HCT116 (cell line): ENCODE results near the gene CKAP2L. TPM values are rescaled to one million over a fixed set of nuclear protein-coding genes. Genes with fewer than 3 reads are reported as not detected.
"Not testable (repeated sequence)": the region's sequence is repeated elsewhere in the genome, so short reads cannot be mapped to it uniquely, and the experiment has no call there.

Experiments used
- ATAC-seq: fragments of 200-7000 bp; cut with Tn5 transposase; 2 replicates; pipeline ENCODE4 v1.9.1; 2020; ENCODE audit warnings: mild to moderate bottlenecking, moderate library complexity
- BruUV-seq: library from RNA; stranded (reverse); fragments of 400-500 nt; replicated peaks from 2 replicates; lab custom pipeline; 2021; lab: Mats Ljungman, UMichigan
- CTCF ChIA-PET: fragments of 300-600 bp; sonication (Branson Sonifier 250); formaldehyde crosslinking; loops from one replicate; lab custom pipeline; 2021; ENCODE audit warnings: antibody characterized with exemption; lab: Charles Lee
- POLR2A ChIA-PET: fragments of 300-600, 350-600 bp; sonication (Branson Sonifier 250); formaldehyde crosslinking; loops from one replicate; lab custom pipeline; 2021; ENCODE audit warnings: antibody characterized with exemption; lab: Charles Lee
- RAD21 ChIA-PET, 2 experiments: fragments of 300-600 bp; sonication (Branson Sonifier 250); formaldehyde crosslinking; loops; one replicate each; lab custom pipeline; 2023; ENCODE audit warnings: low total read pairs in 2 of 2; ENCODE audit not compliant: uncharacterized antibody in 2 of 2, unreplicated experiment in 2 of 2, low non-redundant PET in 1 of 2; lab: Charles Lee
- DNase-seq: peaks from one replicate; pipeline ENCODE4 v3.0.0-alpha.2; 2010; ENCODE audit warnings: low read depth, low spot score
- H2AFZ ChIP-seq: fragments of 200-600 bp; shearing (Covaris generic), sonication (generic); 2 replicates; pipeline ENCODE4 v1.6.1; 2017; ENCODE audit warnings: low read depth, mixed run types, mixed read lengths, antibody characterized with exemption, low read length; ENCODE audit not compliant: poor library complexity, severe bottlenecking
- H3K27ac ChIP-seq: 2 replicates; pipeline ENCODE4 v1.5.1; 2012; ENCODE audit warnings: low read depth, low read length
- H3K27me3 ChIP-seq: fragments of 200-600 bp; sonication (generic); 2 replicates; pipeline ENCODE4 v1.6.1; 2016; ENCODE audit warnings: mixed run types, low read length, mixed read lengths; ENCODE audit not compliant: insufficient read depth
- H3K36me3 ChIP-seq, 2 experiments: fragments of 200-500 bp in 1 of 2; fragments of 200-600 bp in 1 of 2; sonication (Bioruptor generic) in 1 of 2; sonication (generic) in 1 of 2; 2 replicates each; pipeline versions ENCODE4 v1.5.1 to v1.6.1; 2014 to 2016; ENCODE audit warnings: low read length in 2 of 2, inconsistent platforms in 1 of 2, mixed read lengths in 1 of 2, mixed run types in 1 of 2; ENCODE audit not compliant: insufficient read depth in 2 of 2, control insufficient read depth in 1 of 2
- H3K4me1 ChIP-seq, 2 experiments: fragments of 200-600 bp in 1 of 2; sonication (generic) in 1 of 2; 2 replicates each; pipeline versions ENCODE4 v1.5.1 to v1.6.1; 2012 to 2017; ENCODE audit warnings: low read length in 2 of 2, inconsistent platforms in 1 of 2, mild to moderate bottlenecking in 1 of 2, mixed read lengths in 1 of 2, mixed run types in 1 of 2, moderate library complexity in 1 of 2; ENCODE audit not compliant: insufficient read depth in 2 of 2, control insufficient read depth in 1 of 2
- H3K4me2 ChIP-seq: fragments of 200-600 bp; sonication (generic); 2 replicates; pipeline ENCODE4 v1.6.1; 2017; ENCODE audit warnings: mixed run types, low read length, mixed read lengths
- H3K4me3 ChIP-seq, 2 experiments: fragments of 200-600 bp in 1 of 2; sonication (generic) in 1 of 2; replicated peaks in 1 of 2; 2 replicates each; pipeline ENCODE4 v1.5.1; 2011 to 2016; ENCODE audit warnings: low read length in 2 of 2, control low read depth in 1 of 2, low read depth in 1 of 2, mild to moderate bottlenecking in 1 of 2, mixed read lengths in 1 of 2, mixed run types in 1 of 2
- H3K79me2 ChIP-seq: fragments of 200-600 bp; sonication (generic); 2 replicates; pipeline ENCODE4 v1.6.1; 2017; ENCODE audit warnings: mild to moderate bottlenecking, mixed run types, low read length, moderate library complexity, mixed read lengths; ENCODE audit not compliant: insufficient read depth
- H3K9ac ChIP-seq: fragments of 200-600 bp; sonication (generic); 2 replicates; pipeline ENCODE4 v1.6.1; 2016; ENCODE audit warnings: low read length, mixed read lengths
- H3K9me2 ChIP-seq: fragments of 200-600 bp; sonication (generic), shearing (Covaris generic); 2 replicates; pipeline ENCODE4 v1.6.1; 2017; ENCODE audit warnings: mixed run types, mild to moderate bottlenecking, moderate library complexity; ENCODE audit not compliant: insufficient read depth
- H3K9me3 ChIP-seq, 2 experiments: fragments of 200-500 bp in 1 of 2; fragments of 200-600 bp in 1 of 2; sonication (Bioruptor generic) in 1 of 2; sonication (generic) in 1 of 2; 2 replicates each; pipeline ENCODE4 v1.6.1; 2014 to 2017; ENCODE audit warnings: low read length in 2 of 2, mixed read lengths in 2 of 2, inconsistent platforms in 1 of 2, low read depth in 1 of 2, mild to moderate bottlenecking in 1 of 2, mixed run types in 1 of 2, moderate library complexity in 1 of 2; ENCODE audit not compliant: control insufficient read depth in 1 of 2, insufficient read depth in 1 of 2
- H4K20me1 ChIP-seq: fragments of 200-600 bp; sonication (generic), shearing (Covaris generic); 2 replicates; pipeline ENCODE4 v1.6.1; 2017; ENCODE audit warnings: mixed run types, mild to moderate bottlenecking, moderate library complexity; ENCODE audit not compliant: insufficient read depth
- CBX3 ChIP-seq: IDR thresholded peaks from 2 replicates; pipeline ENCODE4 v1.6.1; 2012; ENCODE audit warnings: low read depth
- CEBPB ChIP-seq: IDR thresholded peaks from 2 replicates; pipeline ENCODE4 v1.6.1; 2012; ENCODE audit warnings: low read depth
- EZH2phosphoT487 ChIP-seq: fragments of 200-600 bp; IDR thresholded peaks from 2 replicates; pipeline ENCODE4 v1.6.1; 2018; ENCODE audit warnings: antibody characterized with exemption, borderline replicate concordance
- FOSL1 ChIP-seq: IDR thresholded peaks from 2 replicates; pipeline ENCODE4 v1.6.1; 2012; ENCODE audit warnings: low read depth
- JUND ChIP-seq: IDR thresholded peaks from 2 replicates; pipeline ENCODE4 v1.6.1; 2012
- POLR2A ChIP-seq: IDR thresholded peaks from 2 replicates; pipeline ENCODE4 v1.7.0; 2011; ENCODE audit warnings: borderline replicate concordance; ENCODE audit not compliant: insufficient read depth, insufficient read length; ENCODE audit errors: extremely low read depth
- SRF ChIP-seq: IDR thresholded peaks from 2 replicates; pipeline ENCODE4 v1.6.1; 2012; ENCODE audit warnings: low read depth
- YY1 ChIP-seq: IDR thresholded peaks from 2 replicates; pipeline ENCODE4 v1.6.1; 2011; ENCODE audit warnings: low read length, low read depth, moderate library complexity, mild to moderate bottlenecking; ENCODE audit not compliant: insufficient replicate concordance; ENCODE audit errors: extremely low read depth
- ZFX ChIP-seq: fragments of 450-650 bp; IDR thresholded peaks from 2 replicates; pipeline ENCODE4 v1.6.1; 2017
- ZNF274 ChIP-seq: fragments of 200-500 bp; sonication (Bioruptor generic); IDR thresholded peaks from 2 replicates; pipeline ENCODE4 v1.6.1; 2014; ENCODE audit warnings: mild to moderate bottlenecking, low read depth, low read length, inconsistent platforms
- intact Hi-C: fragments of 100-400 bp; cut with micrococcal nuclease; formaldehyde crosslinking; loops from 2 replicates; pipeline ENCODE4 v1.10.0; 2022
- total RNA-seq: library from RNA; stranded (reverse); gene quantifications from one replicate; pipeline ENCODE4 v1.2.1, GENCODE V29; 2021; ENCODE audit not compliant: unreplicated experiment
- TF ChIP-seq, protein P1 (sequence below), 3 experiments: fragments of 200-600 bp in 1 of 3; sonication (generic) in 1 of 3; IDR thresholded peaks in 2 of 3; conservative IDR thresholded peaks in 1 of 3; 2 replicates each; pipeline ENCODE4 v1.5.1; 2012 to 2017; ENCODE audit warnings: low read depth in 2 of 3, low read length in 2 of 3, antibody characterized with exemption in 1 of 3, borderline replicate concordance in 1 of 3, control low read depth in 1 of 3, mild to moderate bottlenecking in 1 of 3, mixed read lengths in 1 of 3, mixed run types in 1 of 3, moderate library complexity in 1 of 3; ENCODE audit not compliant: insufficient read depth in 1 of 3
- TF ChIP-seq, protein P2 (sequence below): IDR thresholded peaks from 2 replicates; pipeline ENCODE4 v1.6.1; 2012; ENCODE audit warnings: low read depth
- TF ChIP-seq, protein P3 (sequence below): IDR thresholded peaks from 2 replicates; pipeline ENCODE4 v1.6.1; 2012

The CKAP2L gene
- total RNA-seq, 1 experiment from 2014 or later = 27.5 TPM

DNA sequence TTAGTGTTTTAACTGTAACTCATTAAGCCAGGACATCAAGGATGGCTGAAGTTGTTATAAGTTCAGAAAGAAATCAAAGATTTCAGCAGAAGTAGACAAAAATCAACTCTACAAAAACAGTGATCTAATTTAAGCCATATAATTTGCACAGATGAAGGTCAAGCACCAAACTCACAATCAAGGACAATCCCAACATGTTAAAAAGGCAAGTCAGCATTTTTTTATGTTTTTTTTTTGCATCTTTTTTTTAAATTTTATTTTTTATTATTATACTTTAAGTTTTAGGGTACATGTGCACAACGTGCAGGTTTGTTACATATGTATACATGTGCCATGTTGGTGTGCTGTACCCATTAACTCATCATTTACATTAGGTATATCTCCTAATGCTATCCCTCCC is 48.3 kb downstream of the CKAP2L start:
- CTCF ChIA-PET = interaction anchor here (1.6 kb wide), 1 partner anchor 10 kb away, joined by 7 read pairs; no protein-coding TSS in a partner anchor
- DNase-seq, H3K36me3 ChIP-seq, H3K9ac ChIP-seq, RAD21 ChIA-PET, BruUV-seq, H3K9me2 ChIP-seq, ATAC-seq, H3K79me2 ChIP-seq, H3K27ac ChIP-seq, H3K27me3 ChIP-seq, H3K4me2 ChIP-seq, intact Hi-C loops, H4K20me1 ChIP-seq, H3K4me3 ChIP-seq, POLR2A ChIA-PET, H3K9me3 ChIP-seq: not testable (repeated sequence)
- peaks cover 11 to 32% of the 10 kb centered on the region in 2 experiments for H3K4me1 ChIP-seq
- peak overlapping the region; percentile 50 for H2AFZ ChIP-seq

DNA sequence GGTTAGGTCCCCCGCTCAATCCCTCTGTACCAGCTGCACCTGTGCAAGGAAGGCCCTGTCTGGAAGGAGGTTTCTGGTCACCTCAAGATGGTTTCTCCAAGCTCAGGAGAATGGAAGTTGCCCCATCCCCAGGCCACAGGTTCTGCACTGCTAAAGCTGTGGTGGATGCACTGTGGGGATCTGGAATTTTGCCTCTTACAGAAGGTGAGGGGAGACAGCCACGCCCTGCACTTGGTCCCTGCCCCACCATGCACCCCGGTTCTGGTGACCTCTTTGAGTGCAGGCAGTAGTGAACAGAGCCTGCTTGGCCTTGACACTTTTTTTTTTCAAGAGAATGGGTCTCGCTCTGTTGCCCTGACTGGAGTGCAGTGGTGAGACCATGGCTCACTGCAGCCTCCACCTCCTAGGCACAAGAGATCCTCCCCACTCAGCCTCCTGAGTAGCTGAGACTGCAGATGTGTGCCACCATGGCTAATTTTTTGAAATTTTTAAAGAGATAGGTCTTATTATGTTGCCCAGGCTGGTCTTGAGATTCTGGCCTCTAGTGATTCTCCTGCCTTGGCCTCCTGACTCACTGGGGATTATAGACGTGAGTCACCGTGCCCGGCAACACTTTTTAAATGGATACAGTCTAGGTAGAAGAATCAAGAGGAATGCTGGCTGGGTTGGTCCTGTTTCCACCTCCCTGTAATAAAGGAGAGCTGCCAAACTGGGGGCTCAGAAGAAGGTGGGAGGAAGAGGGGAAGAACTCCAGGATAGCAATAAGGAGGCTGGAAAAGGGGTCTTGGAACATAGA is 49.4 kb downstream of the CKAP2L start:
- H4K20me1 ChIP-seq = no peaks in the 10 kb centered on the region
- H3K27ac ChIP-seq = no peak overlapping the region
- no peak overlapping the region for H3K9ac ChIP-seq
- peak; percentile 55 for DNase-seq
- intact Hi-C loops = no loop called here
- no peaks in the 10 kb centered on the region for H3K27me3 ChIP-seq
- H3K9me3 ChIP-seq = no peaks in the 10 kb centered on the region
- H2AFZ ChIP-seq = peak overlapping the region; percentile 50
- peak overlapping the region; percentile 62 for H3K4me2 ChIP-seq
- RAD21 ChIA-PET = no interaction called here
- TF ChIP-seq JUND (peak; percentile 74), POLR2A (no peak), YY1 (peak; percentile 41), SRF (no peak), FOSL1 (peak; percentile 84), CBX3 (peak; percentile 73), ZFX (no peak), EZH2phosphoT487 (no peak), CEBPB (no peak), ZNF274 (no peak)
- TF ChIP-seq, protein P1, sequence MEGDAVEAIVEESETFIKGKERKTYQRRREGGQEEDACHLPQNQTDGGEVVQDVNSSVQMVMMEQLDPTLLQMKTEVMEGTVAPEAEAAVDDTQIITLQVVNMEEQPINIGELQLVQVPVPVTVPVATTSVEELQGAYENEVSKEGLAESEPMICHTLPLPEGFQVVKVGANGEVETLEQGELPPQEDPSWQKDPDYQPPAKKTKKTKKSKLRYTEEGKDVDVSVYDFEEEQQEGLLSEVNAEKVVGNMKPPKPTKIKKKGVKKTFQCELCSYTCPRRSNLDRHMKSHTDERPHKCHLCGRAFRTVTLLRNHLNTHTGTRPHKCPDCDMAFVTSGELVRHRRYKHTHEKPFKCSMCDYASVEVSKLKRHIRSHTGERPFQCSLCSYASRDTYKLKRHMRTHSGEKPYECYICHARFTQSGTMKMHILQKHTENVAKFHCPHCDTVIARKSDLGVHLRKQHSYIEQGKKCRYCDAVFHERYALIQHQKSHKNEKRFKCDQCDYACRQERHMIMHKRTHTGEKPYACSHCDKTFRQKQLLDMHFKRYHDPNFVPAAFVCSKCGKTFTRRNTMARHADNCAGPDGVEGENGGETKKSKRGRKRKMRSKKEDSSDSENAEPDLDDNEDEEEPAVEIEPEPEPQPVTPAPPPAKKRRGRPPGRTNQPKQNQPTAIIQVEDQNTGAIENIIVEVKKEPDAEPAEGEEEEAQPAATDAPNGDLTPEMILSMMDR (IDR thresholded peaks at IDR 0.05 in 2 of 3, conservative IDR thresholded peaks at IDR 0.05 in 1 of 3; ENCODE audit: borderline replicate concordance in 1 of 3, insufficient read depth in 1 of 3, low read depth in 2 of 3, low read length in 2 of 3) = no peak
- TF ChIP-seq, protein P2, sequence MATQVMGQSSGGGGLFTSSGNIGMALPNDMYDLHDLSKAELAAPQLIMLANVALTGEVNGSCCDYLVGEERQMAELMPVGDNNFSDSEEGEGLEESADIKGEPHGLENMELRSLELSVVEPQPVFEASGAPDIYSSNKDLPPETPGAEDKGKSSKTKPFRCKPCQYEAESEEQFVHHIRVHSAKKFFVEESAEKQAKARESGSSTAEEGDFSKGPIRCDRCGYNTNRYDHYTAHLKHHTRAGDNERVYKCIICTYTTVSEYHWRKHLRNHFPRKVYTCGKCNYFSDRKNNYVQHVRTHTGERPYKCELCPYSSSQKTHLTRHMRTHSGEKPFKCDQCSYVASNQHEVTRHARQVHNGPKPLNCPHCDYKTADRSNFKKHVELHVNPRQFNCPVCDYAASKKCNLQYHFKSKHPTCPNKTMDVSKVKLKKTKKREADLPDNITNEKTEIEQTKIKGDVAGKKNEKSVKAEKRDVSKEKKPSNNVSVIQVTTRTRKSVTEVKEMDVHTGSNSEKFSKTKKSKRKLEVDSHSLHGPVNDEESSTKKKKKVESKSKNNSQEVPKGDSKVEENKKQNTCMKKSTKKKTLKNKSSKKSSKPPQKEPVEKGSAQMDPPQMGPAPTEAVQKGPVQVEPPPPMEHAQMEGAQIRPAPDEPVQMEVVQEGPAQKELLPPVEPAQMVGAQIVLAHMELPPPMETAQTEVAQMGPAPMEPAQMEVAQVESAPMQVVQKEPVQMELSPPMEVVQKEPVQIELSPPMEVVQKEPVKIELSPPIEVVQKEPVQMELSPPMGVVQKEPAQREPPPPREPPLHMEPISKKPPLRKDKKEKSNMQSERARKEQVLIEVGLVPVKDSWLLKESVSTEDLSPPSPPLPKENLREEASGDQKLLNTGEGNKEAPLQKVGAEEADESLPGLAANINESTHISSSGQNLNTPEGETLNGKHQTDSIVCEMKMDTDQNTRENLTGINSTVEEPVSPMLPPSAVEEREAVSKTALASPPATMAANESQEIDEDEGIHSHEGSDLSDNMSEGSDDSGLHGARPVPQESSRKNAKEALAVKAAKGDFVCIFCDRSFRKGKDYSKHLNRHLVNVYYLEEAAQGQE = no peak
- TF ChIP-seq, protein P3, sequence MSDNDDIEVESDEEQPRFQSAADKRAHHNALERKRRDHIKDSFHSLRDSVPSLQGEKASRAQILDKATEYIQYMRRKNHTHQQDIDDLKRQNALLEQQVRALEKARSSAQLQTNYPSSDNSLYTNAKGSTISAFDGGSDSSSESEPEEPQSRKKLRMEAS = no peak
- CTCF ChIA-PET = interaction anchor here (1.6 kb wide), 1 partner anchor 11 kb away, joined by 7 read pairs; no protein-coding TSS in a partner anchor
- H3K4me1 ChIP-seq = peaks cover 11 to 32% of the 10 kb centered on the region in 2 experiments
- POLR2A ChIA-PET = no interaction called here
- H3K36me3 ChIP-seq = no peaks in the 10 kb centered on the region
- BruUV-seq = no TSS peak
- ATAC-seq = peak; percentile 88
- H3K4me3 ChIP-seq = no peak overlapping the region
- no peaks in the 10 kb centered on the region for H3K79me2 ChIP-seq
- H3K9me2 ChIP-seq = no peaks in the 10 kb centered on the region
